Vagina (tissue), 2 donors: ENCODE results near the gene RIIAD1.

ENCODE experiments used
- POLR2AphosphoS5 ChIP-seq, 2 donors: sonication (generic); formaldehyde crosslinking; IDR thresholded peaks; one replicate each; pipeline ENCODE4 v1.9.0; 2017; ENCODE audit warnings: antibody characterized with exemption in 2 of 2, mild to moderate bottlenecking in 2 of 2, low read depth in 1 of 2; ENCODE audit not compliant: insufficient read depth in 1 of 2
- TF ChIP-seq, protein P1 (sequence below), 3 experiments: fragments of 450-650 bp in 2 of 3; fragments of 200-600 bp in 1 of 3; sonication (generic) in 1 of 3; IDR thresholded peaks; one replicate each; pipeline ENCODE4 v1.5.1; 2017 to 2019; ENCODE audit warnings: antibody characterized with exemption in 3 of 3, mild to moderate bottlenecking in 2 of 3, moderate library complexity in 2 of 3

GRCh38 chr1:151760597-151761385 is 39.5 kb downstream of the RIIAD1 start:
- no peak for TF ChIP-seq POLR2AphosphoS5 (IDR thresholded peaks at IDR 0.05; ENCODE audit: insufficient read depth in 1 of 2, low read depth in 1 of 2)
- TF ChIP-seq, protein P1, sequence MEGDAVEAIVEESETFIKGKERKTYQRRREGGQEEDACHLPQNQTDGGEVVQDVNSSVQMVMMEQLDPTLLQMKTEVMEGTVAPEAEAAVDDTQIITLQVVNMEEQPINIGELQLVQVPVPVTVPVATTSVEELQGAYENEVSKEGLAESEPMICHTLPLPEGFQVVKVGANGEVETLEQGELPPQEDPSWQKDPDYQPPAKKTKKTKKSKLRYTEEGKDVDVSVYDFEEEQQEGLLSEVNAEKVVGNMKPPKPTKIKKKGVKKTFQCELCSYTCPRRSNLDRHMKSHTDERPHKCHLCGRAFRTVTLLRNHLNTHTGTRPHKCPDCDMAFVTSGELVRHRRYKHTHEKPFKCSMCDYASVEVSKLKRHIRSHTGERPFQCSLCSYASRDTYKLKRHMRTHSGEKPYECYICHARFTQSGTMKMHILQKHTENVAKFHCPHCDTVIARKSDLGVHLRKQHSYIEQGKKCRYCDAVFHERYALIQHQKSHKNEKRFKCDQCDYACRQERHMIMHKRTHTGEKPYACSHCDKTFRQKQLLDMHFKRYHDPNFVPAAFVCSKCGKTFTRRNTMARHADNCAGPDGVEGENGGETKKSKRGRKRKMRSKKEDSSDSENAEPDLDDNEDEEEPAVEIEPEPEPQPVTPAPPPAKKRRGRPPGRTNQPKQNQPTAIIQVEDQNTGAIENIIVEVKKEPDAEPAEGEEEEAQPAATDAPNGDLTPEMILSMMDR (IDR thresholded peaks at IDR 0.05): no peak
